GM19351 (cell line): ENCODE measurements around the gene LYG2.
"Not testable (repeated sequence)": the region's sequence is repeated elsewhere in the genome, so short reads cannot be mapped to it uniquely, and the experiment has no call there.

ENCODE experiments used
- ATAC-seq: cut with Tn5 transposase; IDR thresholded peaks from one replicate; pipeline ENCODE4 v1.9.1; 2021; ENCODE audit warnings: mild to moderate bottlenecking, moderate library complexity; ENCODE audit not compliant: unreplicated experiment

LYG2 gene

DNA sequence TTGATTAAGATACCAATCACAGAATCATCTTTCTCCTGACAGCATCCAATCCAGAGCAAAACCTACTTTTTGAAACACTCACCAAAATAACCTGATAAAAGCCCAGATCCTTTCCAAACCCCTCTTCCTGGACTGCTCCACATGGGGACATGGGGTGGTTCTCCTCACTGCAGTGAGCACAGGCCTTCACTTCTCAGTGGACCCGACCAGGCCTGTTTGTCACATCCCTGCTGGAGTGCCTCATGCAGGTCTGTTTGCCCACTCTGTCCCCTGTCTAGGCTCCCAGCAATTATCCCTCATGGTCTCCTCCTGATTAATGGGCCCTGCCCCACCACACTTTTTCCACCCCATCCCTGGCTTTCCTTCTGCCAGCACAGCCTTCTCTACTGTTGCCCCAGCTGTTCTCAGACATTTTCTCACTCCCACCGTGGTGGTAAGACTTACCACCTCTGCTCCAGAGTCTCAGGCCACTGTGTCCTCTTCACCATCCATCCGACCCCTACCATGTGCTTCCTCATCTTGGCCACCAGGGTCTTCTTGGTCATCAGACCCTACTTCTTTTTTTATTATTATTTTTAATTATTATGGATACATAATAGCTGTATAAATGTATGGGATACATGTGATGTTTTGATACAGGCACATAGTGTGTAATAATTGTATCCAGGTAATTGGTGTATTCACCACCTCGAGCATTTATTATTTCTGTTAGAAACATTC is 53.3 kb downstream of the LYG2 start:
- no peak for ATAC-seq

DNA sequence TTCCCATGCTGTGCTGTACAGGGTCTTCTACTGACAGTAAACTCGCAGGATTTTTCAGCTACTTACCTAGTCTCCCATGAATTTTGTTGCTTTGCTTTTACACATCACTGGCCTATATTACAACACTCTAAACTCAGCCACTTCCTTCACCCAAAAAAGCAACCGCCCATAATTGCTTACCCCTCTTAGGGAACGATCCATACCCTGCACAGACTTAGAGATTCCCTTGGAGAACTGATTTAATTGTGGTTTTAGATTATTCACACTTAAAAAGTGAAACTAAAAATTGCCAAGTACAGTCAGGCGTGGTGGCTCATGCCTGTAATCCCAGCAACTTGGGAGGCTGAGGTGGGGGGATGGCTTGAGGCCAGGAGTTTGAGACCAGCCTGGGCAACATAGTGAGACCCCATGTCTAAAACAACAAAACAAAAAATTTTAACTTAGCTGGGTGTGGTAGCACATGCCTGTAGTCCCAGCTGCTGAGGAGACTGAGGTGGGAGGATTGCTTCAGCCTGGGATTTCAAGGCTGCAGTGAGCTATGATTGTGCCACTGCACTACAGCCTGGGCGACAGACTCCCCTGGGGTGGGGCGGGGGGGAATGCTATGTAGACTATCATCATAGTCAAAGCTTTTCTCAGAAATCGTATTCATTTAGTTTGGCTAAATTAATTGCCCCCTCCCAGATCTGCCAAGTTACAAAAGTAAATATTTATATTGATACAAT is 55.2 kb downstream of the LYG2 start:
- no peak for ATAC-seq

DNA sequence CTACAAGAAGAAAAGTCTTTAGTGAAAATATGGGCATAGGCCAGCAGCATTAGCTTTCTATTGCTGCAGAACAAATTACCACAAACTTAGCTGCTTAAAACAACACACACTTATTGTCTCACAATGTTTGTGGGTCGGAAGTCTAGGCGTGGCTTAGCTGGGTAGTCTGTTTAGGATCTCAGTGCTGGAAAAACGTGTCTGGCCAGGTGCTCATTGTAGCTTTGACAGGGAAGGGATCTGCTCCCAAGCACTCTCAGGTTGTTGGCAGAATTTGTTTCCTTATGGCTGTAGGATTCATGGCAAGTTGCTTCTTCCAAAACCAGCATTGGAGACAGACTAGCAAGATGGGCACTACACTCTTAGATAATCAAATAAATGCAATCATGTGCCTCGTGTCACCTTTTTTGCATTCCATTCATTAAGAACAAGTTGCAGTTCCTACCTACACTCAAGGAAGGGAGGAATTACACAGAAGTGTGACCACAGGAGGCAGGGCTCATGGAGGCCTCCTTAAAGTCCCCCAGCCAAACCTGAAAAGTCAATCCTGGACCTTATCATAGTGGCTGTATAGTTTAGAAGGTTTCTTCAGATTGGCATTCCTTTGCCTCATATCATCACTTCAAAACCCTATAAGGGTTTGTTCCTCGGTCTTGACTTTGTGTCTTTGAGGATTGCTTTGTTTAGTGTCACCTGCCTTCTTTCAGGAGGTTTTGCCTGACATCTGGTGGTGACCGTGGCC is 57.2 kb downstream of the LYG2 start:
- ATAC-seq, result no peak

DNA sequence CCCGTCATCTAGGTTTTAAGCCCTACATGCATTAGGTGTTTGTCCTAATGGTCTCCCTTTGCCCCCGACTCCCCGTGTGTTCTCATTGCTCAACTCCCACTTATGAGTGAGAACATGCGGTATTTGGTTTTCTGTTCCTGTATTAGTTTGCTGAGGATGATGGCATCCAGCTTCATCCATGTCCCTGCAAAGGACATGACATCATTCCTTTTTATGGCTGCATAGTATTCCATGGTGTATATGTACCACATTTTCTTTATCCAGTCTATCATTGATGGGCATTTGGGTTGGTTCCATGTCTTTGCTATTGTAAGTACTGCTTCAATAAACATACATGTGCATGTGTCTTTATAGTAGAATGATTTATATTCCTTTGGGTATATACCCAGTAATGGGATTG is 63.1 kb downstream of the LYG2 start:
- not testable (repeated sequence) for ATAC-seq
